Kidney epithelial cell (primary cell): Measurements from ENCODE around the gene REG1B. TPM values are rescaled to one million over a fixed set of nuclear protein-coding genes. Genes with fewer than 3 reads are reported as not detected.

Source experiments
- DNase-seq: peaks from one replicate; pipeline ENCODE4 v3.0.0-alpha.2; 2010; ENCODE audit warnings: low read depth
- H3K27me3 ChIP-seq: 2 replicates; pipeline ENCODE4 v1.6.0; 2011; ENCODE audit warnings: low read length; ENCODE audit not compliant: control insufficient read depth, insufficient read depth
- H3K36me3 ChIP-seq: 2 replicates; pipeline ENCODE4 v1.5.1; 2011; ENCODE audit warnings: low read length; ENCODE audit not compliant: control insufficient read depth, insufficient read depth
- H3K4me3 ChIP-seq: 2 replicates; pipeline ENCODE4 v1.5.1; 2011; ENCODE audit warnings: low read depth, mild to moderate bottlenecking, control low read depth, low read length
- total RNA-seq: library from RNA; depleted of rRNA; stranded (reverse); fragments of >200 nt; gene quantifications from 2 replicates; pipeline ENCODE4 v1.2.3, GENCODE V29; 2015
- TF ChIP-seq, protein P1 (sequence below): IDR thresholded peaks from 2 replicates; pipeline ENCODE4 v1.5.1; 2011; ENCODE audit warnings: mild to moderate bottlenecking, moderate library complexity, low read length, control low read depth, inconsistent platforms; ENCODE audit not compliant: insufficient read depth, poor library complexity, severe bottlenecking

The REG1B gene
- total RNA-seq, result not detected in 2 replicates

- Histone ChIP-seq H3K4me3 (no peak within 1 kb of the TSS), H3K36me3 (no peaks in the 10 kb centered on the region), H3K27me3 (no peaks in the 10 kb centered on the region)
- DNase-seq, result no peak
- TF ChIP-seq, protein P1, sequence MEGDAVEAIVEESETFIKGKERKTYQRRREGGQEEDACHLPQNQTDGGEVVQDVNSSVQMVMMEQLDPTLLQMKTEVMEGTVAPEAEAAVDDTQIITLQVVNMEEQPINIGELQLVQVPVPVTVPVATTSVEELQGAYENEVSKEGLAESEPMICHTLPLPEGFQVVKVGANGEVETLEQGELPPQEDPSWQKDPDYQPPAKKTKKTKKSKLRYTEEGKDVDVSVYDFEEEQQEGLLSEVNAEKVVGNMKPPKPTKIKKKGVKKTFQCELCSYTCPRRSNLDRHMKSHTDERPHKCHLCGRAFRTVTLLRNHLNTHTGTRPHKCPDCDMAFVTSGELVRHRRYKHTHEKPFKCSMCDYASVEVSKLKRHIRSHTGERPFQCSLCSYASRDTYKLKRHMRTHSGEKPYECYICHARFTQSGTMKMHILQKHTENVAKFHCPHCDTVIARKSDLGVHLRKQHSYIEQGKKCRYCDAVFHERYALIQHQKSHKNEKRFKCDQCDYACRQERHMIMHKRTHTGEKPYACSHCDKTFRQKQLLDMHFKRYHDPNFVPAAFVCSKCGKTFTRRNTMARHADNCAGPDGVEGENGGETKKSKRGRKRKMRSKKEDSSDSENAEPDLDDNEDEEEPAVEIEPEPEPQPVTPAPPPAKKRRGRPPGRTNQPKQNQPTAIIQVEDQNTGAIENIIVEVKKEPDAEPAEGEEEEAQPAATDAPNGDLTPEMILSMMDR, result no peak
Measured at GRCh38 chr2:79087785-79088364, at the start of gene REG1B. Gene REG1B (minus strand): TSS chr2:79087993. CDS start chr2:79087612, 381 bp downstream.

DNA sequence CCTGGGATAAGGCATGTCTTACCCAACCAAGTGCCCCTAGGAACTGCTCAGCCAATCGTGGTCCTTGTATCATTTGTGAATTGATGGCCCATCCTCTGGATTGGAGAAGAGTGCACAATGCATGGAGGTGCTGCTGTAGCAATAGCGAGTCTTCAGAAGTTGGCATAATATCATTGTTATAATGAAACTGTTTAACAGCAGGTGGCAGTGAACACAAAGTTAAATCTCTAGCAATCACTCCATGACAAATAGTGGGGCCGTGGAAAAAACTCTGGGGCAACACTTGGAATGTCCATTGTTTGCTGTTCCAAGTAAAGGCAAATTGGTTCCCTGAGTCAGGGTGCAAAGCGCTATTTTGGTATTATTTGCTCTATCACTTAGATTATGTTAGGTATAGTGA lies 43.9 kb upstream of the REG1B start:
- no peak overlapping the region for H3K4me3 ChIP-seq
- TF ChIP-seq, protein P1, result no peak

DNA sequence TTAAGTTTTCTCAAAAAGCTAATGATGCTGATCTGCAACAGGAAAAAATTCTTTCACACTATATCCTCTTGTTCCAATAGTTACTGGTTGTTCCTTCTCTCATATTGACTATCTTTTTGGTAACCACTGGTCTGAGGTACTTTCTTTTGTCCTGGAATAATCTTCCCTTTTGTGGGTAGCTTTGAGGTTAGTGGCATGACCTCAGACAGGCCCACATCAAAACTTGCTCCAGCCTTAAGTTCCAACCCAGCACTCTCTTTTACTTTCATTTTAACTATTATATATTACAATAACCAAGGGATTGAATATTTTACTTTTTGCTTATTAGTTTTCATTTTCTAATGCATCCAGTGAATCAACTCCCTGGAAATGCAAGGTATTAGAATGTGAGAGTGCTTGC lies 42.0 kb upstream of the REG1B start:
- Histone ChIP-seq H3K36me3 (no peaks in the 10 kb centered on the region), H3K4me3 (no peak overlapping the region), H3K27me3 (no peaks in the 10 kb centered on the region)
- no peak for DNase-seq
- TF ChIP-seq, protein P1, result no peak

More for the DNA sequence above, 43.9 kb upstream of the REG1B start:
- H3K36me3 ChIP-seq, result no peaks in the 10 kb centered on the region
- DNase-seq, result no peak
- no peaks in the 10 kb centered on the region for H3K27me3 ChIP-seq

- no peak for DNase-seq
- Histone ChIP-seq H3K27me3 (no peaks in the 10 kb centered on the region), H3K36me3 (no peaks in the 10 kb centered on the region), H3K4me3 (no peak overlapping the region)
- TF ChIP-seq, protein P1, result no peak
Measured at GRCh38 chr2:79129260-79129659, 41.5 kb upstream of the REG1B start.

GRCh38 chr2:79128406-79128805 lies 40.6 kb upstream of the REG1B start:
- no peak for DNase-seq
- H3K27me3 ChIP-seq, result no peaks in the 10 kb centered on the region
- TF ChIP-seq, protein P1, result no peak
- H3K36me3 ChIP-seq, result no peaks in the 10 kb centered on the region
- no peak overlapping the region for H3K4me3 ChIP-seq

- Histone ChIP-seq H3K4me3 (no peak overlapping the region), H3K36me3 (no peaks in the 10 kb centered on the region), H3K27me3 (no peaks in the 10 kb centered on the region)
- TF ChIP-seq, protein P1, result no peak
- DNase-seq, result no peak
Measured at GRCh38 chr2:79125721-79125985, 37.9 kb upstream of the REG1B start.
